WTC11 (cell line): ENCODE results near the gene CDH13.

Source experiments
- CTCF ChIP-seq: fragments of 200-600 bp; IDR thresholded peaks from 2 replicates; pipeline ENCODE4 v1.8.0; 2022; ENCODE audit warnings: antibody characterized with exemption
- ESRRA ChIP-seq: sonication (generic); formaldehyde crosslinking; IDR thresholded peaks from 2 replicates; pipeline ENCODE4 v1.8.1; 2022; ENCODE audit warnings: mild to moderate bottlenecking, missing genetic modification reagents, borderline replicate concordance

- TF ChIP-seq CTCF (no peak), ESRRA (CRISPR knock-in tag) (no peak)
Observed at GRCh38 chr16:83772806-83773205, 1146.0 kb downstream of the CDH13 start.
